ENCODE results near the gene ATXN7L2. TPM values are rescaled to one million over a fixed set of nuclear protein-coding genes. Genes with fewer than 3 reads are reported as not detected.
A peak's percentile ranks its signal among the peaks of the same experiment; 100 is the strongest.

ATXN7L2 gene
- total RNA-seq, 1 donor from 2014 or later: 5.5 TPM

DNA sequence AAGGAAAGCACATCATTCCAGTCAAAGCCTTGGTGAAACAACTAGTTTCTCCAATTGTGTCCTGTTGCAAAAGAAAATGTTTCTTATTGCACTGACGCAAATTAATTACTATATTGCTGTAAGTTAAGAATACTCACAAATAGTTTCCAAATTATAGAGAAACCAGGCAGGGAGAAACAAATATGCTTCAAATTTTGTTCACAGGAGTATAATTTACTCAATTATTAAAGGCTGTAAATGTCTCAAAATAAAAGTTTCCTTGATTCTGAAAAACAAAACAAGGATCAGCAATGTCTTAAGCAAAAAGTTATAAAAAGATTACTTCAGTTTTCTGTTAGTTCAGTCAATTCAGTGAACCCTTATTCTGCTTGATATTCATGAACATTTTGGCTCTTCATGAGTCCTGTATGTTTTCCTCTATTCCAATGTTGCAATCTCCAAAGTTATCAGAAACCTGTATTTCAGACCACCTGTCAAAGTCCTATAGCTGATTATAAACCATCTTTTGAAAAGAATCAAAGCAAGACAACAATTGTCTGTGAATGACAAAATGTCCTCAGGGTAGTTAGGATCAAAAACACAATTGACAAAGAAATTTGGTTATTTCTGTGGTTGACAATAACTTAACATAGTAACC, 29.1 kb upstream of the ATXN7L2 start:
- Mint-ChIP-seq H3K36me3 (ENCODE audit: low read depth, unreplicated experiment) (no peaks in the 10 kb centered on the region), H3K4me1 (ENCODE audit: low read depth, unreplicated experiment) (no peaks in the 10 kb centered on the region), H3K4me3 (ENCODE audit: unreplicated experiment) (no peak overlapping the region), H3K27ac (ENCODE audit: unreplicated experiment) (no peak overlapping the region), H3K9me3 (ENCODE audit: unreplicated experiment) (peaks cover 25% of the 10 kb centered on the region), H3K27me3 (ENCODE audit: low read depth, unreplicated experiment) (peaks cover 7% of the 10 kb centered on the region)
- Histone ChIP-seq H4K20me1 (ENCODE audit: insufficient read depth, low read length) (no peaks in the 10 kb centered on the region), H2AFZ (ENCODE audit: low read depth, low read length) (no peak overlapping the region), H3K27ac (ENCODE audit: low read depth, low read length) (no peak overlapping the region), H3K4me2 (ENCODE audit: low read length) (no peak overlapping the region), H3K27me3 (ENCODE audit: insufficient read depth, low read length) (peaks cover 7% of the 10 kb centered on the region), H3K4me1 (ENCODE audit: insufficient read depth, low read length) (no peaks in the 10 kb centered on the region), H3K36me3 (ENCODE audit: insufficient read depth, low read length) (no peaks in the 10 kb centered on the region), H3K4me3 (ENCODE audit: insufficient read depth, low read depth, low read length) (no peak overlapping the region), H3K9ac (ENCODE audit: low read length) (no peak overlapping the region), H3K9me3 (ENCODE audit: insufficient read depth, low read depth, low read length) (peaks cover 3% of the 10 kb centered on the region), H3K79me2 (ENCODE audit: insufficient read depth, low read length) (no peaks in the 10 kb centered on the region)
- TF ChIP-seq, protein P1, sequence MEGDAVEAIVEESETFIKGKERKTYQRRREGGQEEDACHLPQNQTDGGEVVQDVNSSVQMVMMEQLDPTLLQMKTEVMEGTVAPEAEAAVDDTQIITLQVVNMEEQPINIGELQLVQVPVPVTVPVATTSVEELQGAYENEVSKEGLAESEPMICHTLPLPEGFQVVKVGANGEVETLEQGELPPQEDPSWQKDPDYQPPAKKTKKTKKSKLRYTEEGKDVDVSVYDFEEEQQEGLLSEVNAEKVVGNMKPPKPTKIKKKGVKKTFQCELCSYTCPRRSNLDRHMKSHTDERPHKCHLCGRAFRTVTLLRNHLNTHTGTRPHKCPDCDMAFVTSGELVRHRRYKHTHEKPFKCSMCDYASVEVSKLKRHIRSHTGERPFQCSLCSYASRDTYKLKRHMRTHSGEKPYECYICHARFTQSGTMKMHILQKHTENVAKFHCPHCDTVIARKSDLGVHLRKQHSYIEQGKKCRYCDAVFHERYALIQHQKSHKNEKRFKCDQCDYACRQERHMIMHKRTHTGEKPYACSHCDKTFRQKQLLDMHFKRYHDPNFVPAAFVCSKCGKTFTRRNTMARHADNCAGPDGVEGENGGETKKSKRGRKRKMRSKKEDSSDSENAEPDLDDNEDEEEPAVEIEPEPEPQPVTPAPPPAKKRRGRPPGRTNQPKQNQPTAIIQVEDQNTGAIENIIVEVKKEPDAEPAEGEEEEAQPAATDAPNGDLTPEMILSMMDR (IDR thresholded peaks at IDR 0.05; ENCODE audit: insufficient read depth, low read depth, low read length): no peak
- no peak for TF ChIP-seq EZH2 (IDR thresholded peaks at IDR 0.05; ENCODE audit: insufficient read depth, low read length)
- DNase-seq (ENCODE audit: low read depth) (no peak), FAIRE-seq (no peak)

DNA sequence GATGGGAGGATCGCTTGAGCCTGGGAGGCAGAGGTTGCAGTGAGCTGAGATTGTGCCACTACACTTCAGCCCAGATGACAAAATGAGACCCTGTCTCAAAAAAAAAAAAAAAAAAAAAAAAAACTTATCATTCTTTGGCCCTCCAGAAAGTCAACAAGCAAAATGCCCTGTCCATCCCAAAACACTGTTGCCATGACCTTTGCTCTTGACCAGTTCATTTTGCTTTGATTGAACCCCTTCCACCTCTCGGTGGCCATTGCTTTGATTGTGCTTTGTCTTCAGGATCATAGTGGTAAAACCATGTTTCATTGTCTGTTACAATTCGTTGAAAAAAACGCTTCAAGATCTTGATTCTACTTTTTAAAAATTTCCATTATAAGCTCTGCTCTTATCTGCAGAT, 25.9 kb upstream of the ATXN7L2 start:
- no peak for TF ChIP-seq EZH2 (IDR thresholded peaks at IDR 0.05; ENCODE audit: insufficient read depth, low read length)
- TF ChIP-seq, protein P1 (IDR thresholded peaks at IDR 0.05; ENCODE audit: insufficient read depth, low read depth, low read length): no peak
- no peak overlapping the region for H2AFZ ChIP-seq (ENCODE audit: low read depth, low read length)
- Mint-ChIP-seq H3K27ac (ENCODE audit: unreplicated experiment) (no peak overlapping the region), H3K9me3 (ENCODE audit: unreplicated experiment) (peaks cover 16% of the 10 kb centered on the region), H3K4me3 (ENCODE audit: unreplicated experiment) (no peak overlapping the region), H3K27me3 (ENCODE audit: low read depth, unreplicated experiment) (peaks cover 11% of the 10 kb centered on the region), H3K4me1 (ENCODE audit: low read depth, unreplicated experiment) (no peaks in the 10 kb centered on the region), H3K36me3 (ENCODE audit: low read depth, unreplicated experiment) (no peaks in the 10 kb centered on the region)
- no peak overlapping the region for H3K4me3 ChIP-seq (ENCODE audit: insufficient read depth, low read depth, low read length)
- DNase-seq (ENCODE audit: low read depth): no peak
- no peak overlapping the region for H3K27ac ChIP-seq (ENCODE audit: low read depth, low read length)
- peaks cover 9% of the 10 kb centered on the region for H3K27me3 ChIP-seq (ENCODE audit: insufficient read depth, low read length)
- H3K4me1 ChIP-seq (ENCODE audit: insufficient read depth, low read length): no peaks in the 10 kb centered on the region
- FAIRE-seq: no peak
- no peaks in the 10 kb centered on the region for H3K36me3 ChIP-seq (ENCODE audit: insufficient read depth, low read length)
- H3K79me2 ChIP-seq (ENCODE audit: insufficient read depth, low read length): no peaks in the 10 kb centered on the region
- H3K9ac ChIP-seq (ENCODE audit: low read length): no peak overlapping the region
- H3K4me2 ChIP-seq (ENCODE audit: low read length): no peak overlapping the region
- H3K9me3 ChIP-seq (ENCODE audit: insufficient read depth, low read depth, low read length): peaks cover 3% of the 10 kb centered on the region
- no peaks in the 10 kb centered on the region for H4K20me1 ChIP-seq (ENCODE audit: insufficient read depth, low read length)

DNA sequence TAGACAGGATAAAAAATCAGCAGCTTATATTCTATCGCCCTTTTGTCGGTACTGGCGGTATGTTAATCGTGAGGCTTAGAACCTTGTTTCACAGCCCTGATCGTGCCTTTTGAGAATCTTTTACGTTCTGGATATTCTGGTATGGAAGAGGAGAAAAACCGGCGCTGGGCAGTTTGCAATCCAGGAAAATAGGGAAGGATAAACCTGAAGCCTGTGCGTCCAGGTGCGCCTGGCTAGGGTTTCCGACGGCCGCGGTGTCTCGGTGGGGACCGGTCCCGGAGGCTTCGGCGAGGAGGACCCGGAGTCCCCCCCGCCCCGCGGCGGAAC, 17.6 kb upstream of the ATXN7L2 start:
- Histone ChIP-seq H3K9ac (ENCODE audit: low read length) (no peak overlapping the region), H3K36me3 (ENCODE audit: insufficient read depth, low read length) (no peaks in the 10 kb centered on the region), H3K4me1 (ENCODE audit: insufficient read depth, low read length) (no peaks in the 10 kb centered on the region), H3K27me3 (ENCODE audit: insufficient read depth, low read length) (peaks cover 70% of the 10 kb centered on the region), H3K79me2 (ENCODE audit: insufficient read depth, low read length) (no peaks in the 10 kb centered on the region), H3K4me3 (ENCODE audit: insufficient read depth, low read depth, low read length) (peak overlapping the region; percentile 45), H4K20me1 (ENCODE audit: insufficient read depth, low read length) (no peaks in the 10 kb centered on the region), H3K27ac (ENCODE audit: low read depth, low read length) (no peak overlapping the region), H3K9me3 (ENCODE audit: insufficient read depth, low read depth, low read length) (no peaks in the 10 kb centered on the region), H2AFZ (ENCODE audit: low read depth, low read length) (peak overlapping the region; percentile 82), H3K4me2 (ENCODE audit: low read length) (peak overlapping the region; percentile 79)
- Mint-ChIP-seq H3K4me3 (ENCODE audit: unreplicated experiment) (peak overlapping the region; percentile 74), H3K9me3 (ENCODE audit: unreplicated experiment) (no peaks in the 10 kb centered on the region), H3K36me3 (ENCODE audit: low read depth, unreplicated experiment) (no peaks in the 10 kb centered on the region), H3K27ac (ENCODE audit: unreplicated experiment) (no peak overlapping the region), H3K27me3 (ENCODE audit: low read depth, unreplicated experiment) (peaks cover 53% of the 10 kb centered on the region), H3K4me1 (ENCODE audit: low read depth, unreplicated experiment) (peaks cover 1% of the 10 kb centered on the region)
- TF ChIP-seq, protein P1 (IDR thresholded peaks at IDR 0.05; ENCODE audit: insufficient read depth, low read depth, low read length): no peak
- no peak for TF ChIP-seq EZH2 (IDR thresholded peaks at IDR 0.05; ENCODE audit: insufficient read depth, low read length)
- no peak for DNase-seq (ENCODE audit: low read depth)
- FAIRE-seq: no peak
